Measurements from ENCODE around the gene CRELD2. TPM values are rescaled to one million over a fixed set of nuclear protein-coding genes. Genes with fewer than 3 reads are reported as not detected.

CRELD2 gene
- polyA plus RNA-seq, 1 donor (not counting 4 experiments of a cell fraction or from before 2014, with no cell fraction given): 33.5 TPM

DNA sequence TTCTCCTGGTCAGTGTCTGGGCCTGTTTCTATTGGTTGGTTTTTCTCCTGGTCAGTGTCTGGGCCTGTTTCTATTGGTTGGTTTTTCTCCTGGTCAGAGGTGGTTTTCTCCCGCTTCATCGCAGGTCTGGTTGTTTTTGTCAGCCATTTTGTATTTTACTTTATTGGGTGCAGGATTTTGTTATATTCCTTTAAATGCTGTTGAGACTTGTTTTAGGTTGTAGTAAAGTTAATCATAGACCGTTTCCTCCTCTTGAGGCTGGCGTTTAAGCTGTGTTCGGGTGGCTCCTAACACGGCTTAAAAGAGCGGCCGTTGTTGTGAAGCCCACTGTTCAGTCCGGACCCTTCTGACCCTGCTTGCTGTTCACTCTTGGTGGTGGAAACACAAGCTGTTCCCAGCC lies 38.6 kb upstream of the CRELD2 start:
- Histone ChIP-seq H3K4me1 (ENCODE audit: control insufficient read depth, extremely low read depth, insufficient read depth, low read length) (no peaks in the 10 kb centered on the region), H3K36me3 (ENCODE audit: control insufficient read depth in 2 of 2, extremely low read depth in 1 of 2, insufficient read depth in 2 of 2, low read length in 2 of 2) (peaks cover 4 to 5% of the 10 kb centered on the region in 2 experiments), H4K20me1 (ENCODE audit: control insufficient read depth, extremely low read depth, insufficient read depth, low read length) (peaks cover 8% of the 10 kb centered on the region), H2AFZ (ENCODE audit: control insufficient read depth, low read length) (no peak overlapping the region), H3K4me3 (ENCODE audit: control insufficient read depth in 2 of 3, extremely low read depth in 1 of 3, insufficient read depth in 2 of 3, low read depth in 1 of 3, low read length in 3 of 3) (no peak overlapping the region), H3K9me3 (ENCODE audit: control insufficient read depth, low read depth, low read length) (no peaks in the 10 kb centered on the region), H3K4me2 (ENCODE audit: control insufficient read depth, extremely low read depth, insufficient read depth, low read depth, low read length) (no peak overlapping the region), H3K9me1 (ENCODE audit: control insufficient read depth, extremely low read depth, insufficient read depth, low read length) (no peaks in the 10 kb centered on the region), H3K79me2 (ENCODE audit: control insufficient read depth, insufficient read depth, low read length) (peaks cover 85% of the 10 kb centered on the region), H3K27ac (ENCODE audit: control insufficient read depth, insufficient read depth, low read length) (no peak overlapping the region), H3K27me3 (ENCODE audit: control insufficient read depth, extremely low read depth, insufficient read depth, low read length) (no peaks in the 10 kb centered on the region), H3K9ac (ENCODE audit: control insufficient read depth, extremely low read depth, insufficient read depth, low read length) (no peak overlapping the region)
- no peak for FAIRE-seq
- dilution Hi-C loops (cut with MboI; ENCODE audit: extremely low pct_ligation_motif_present, low sequenced_read_pairs): no loop called here
- no peak for DNase-seq (ENCODE audit: low read depth, low spot score)
- no peak for TF ChIP-seq EZH2 (IDR thresholded peaks at IDR 0.05; ENCODE audit: low read length)

GRCh38 chr22:49880281-49880680 lies 38.2 kb upstream of the CRELD2 start:
- peaks cover 82% of the 10 kb centered on the region for H3K79me2 ChIP-seq (ENCODE audit: control insufficient read depth, insufficient read depth, low read length)

More at GRCh38 chr22:49880281-49880680, 38.2 kb upstream of the CRELD2 start:
- Histone ChIP-seq H3K4me1 (ENCODE audit: control insufficient read depth, extremely low read depth, insufficient read depth, low read length) (no peaks in the 10 kb centered on the region), H3K27ac (ENCODE audit: control insufficient read depth, insufficient read depth, low read length) (no peak overlapping the region), H3K4me2 (ENCODE audit: control insufficient read depth, extremely low read depth, insufficient read depth, low read depth, low read length) (no peak overlapping the region), H3K9me3 (ENCODE audit: control insufficient read depth, low read depth, low read length) (no peaks in the 10 kb centered on the region), H3K36me3 (ENCODE audit: control insufficient read depth in 2 of 2, extremely low read depth in 1 of 2, insufficient read depth in 2 of 2, low read length in 2 of 2) (peaks cover 5 to 7% of the 10 kb centered on the region in 2 experiments), H4K20me1 (ENCODE audit: control insufficient read depth, extremely low read depth, insufficient read depth, low read length) (peaks cover 8% of the 10 kb centered on the region), H2AFZ (ENCODE audit: control insufficient read depth, low read length) (no peak overlapping the region), H3K9me1 (ENCODE audit: control insufficient read depth, extremely low read depth, insufficient read depth, low read length) (no peaks in the 10 kb centered on the region), H3K4me3 (ENCODE audit: control insufficient read depth in 2 of 3, extremely low read depth in 1 of 3, insufficient read depth in 2 of 3, low read depth in 1 of 3, low read length in 3 of 3) (no peak overlapping the region), H3K27me3 (ENCODE audit: control insufficient read depth, extremely low read depth, insufficient read depth, low read length) (no peaks in the 10 kb centered on the region), H3K9ac (ENCODE audit: control insufficient read depth, extremely low read depth, insufficient read depth, low read length) (no peak overlapping the region)
- DNase-seq (ENCODE audit: low read depth, low spot score) (no peak), FAIRE-seq (no peak)
- no peak for TF ChIP-seq EZH2 (IDR thresholded peaks at IDR 0.05; ENCODE audit: low read length)
- TF ChIP-seq, protein P1, sequence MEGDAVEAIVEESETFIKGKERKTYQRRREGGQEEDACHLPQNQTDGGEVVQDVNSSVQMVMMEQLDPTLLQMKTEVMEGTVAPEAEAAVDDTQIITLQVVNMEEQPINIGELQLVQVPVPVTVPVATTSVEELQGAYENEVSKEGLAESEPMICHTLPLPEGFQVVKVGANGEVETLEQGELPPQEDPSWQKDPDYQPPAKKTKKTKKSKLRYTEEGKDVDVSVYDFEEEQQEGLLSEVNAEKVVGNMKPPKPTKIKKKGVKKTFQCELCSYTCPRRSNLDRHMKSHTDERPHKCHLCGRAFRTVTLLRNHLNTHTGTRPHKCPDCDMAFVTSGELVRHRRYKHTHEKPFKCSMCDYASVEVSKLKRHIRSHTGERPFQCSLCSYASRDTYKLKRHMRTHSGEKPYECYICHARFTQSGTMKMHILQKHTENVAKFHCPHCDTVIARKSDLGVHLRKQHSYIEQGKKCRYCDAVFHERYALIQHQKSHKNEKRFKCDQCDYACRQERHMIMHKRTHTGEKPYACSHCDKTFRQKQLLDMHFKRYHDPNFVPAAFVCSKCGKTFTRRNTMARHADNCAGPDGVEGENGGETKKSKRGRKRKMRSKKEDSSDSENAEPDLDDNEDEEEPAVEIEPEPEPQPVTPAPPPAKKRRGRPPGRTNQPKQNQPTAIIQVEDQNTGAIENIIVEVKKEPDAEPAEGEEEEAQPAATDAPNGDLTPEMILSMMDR (optimal IDR thresholded peaks at IDR 0.05 in 1 of 3, IDR thresholded peaks at IDR 0.05 in 1 of 3, conservative IDR thresholded peaks at IDR 0.05 in 1 of 3; ENCODE audit: extremely low read depth in 1 of 3, insufficient read depth in 2 of 3, low read length in 3 of 3): no peak
- dilution Hi-C loops (cut with MboI; ENCODE audit: extremely low pct_ligation_motif_present, low sequenced_read_pairs): no loop called here
